Measurements from ENCODE around the gene GPR17.

DNA sequence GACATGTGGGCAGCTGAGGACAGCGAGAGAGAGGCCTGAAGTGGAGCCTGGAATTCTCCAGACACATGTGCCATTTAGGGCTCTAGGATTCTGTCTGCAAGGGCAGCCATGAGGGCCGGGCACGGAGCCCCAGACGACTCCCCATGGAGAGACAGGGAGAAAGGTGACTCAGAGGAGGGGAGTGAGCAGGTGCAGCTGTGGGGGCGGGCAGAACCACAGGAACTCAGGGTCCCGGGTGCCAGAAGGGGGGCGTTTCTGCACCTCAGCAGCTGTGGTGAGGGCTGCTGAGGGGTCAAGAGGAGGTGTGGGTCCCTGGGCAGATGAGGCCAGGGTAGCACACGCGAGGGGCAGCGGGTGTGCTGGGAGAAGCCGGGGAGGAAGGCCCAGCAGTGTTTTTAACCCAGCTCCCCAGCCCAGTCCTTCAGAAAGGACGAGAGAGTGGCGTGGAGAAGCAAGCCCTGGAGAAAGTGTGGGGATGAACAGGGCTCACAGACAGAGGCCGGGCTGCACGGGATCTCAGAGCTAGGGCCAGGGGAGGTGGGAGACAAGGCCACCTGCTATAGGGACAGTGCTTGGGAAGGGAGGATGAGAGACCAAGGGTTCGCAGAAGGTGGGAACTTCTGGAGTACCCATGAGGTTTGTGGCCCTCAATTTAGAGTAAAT, 7.6 kb downstream of the GPR17 start:
- TF ChIP-seq, protein P1, sequence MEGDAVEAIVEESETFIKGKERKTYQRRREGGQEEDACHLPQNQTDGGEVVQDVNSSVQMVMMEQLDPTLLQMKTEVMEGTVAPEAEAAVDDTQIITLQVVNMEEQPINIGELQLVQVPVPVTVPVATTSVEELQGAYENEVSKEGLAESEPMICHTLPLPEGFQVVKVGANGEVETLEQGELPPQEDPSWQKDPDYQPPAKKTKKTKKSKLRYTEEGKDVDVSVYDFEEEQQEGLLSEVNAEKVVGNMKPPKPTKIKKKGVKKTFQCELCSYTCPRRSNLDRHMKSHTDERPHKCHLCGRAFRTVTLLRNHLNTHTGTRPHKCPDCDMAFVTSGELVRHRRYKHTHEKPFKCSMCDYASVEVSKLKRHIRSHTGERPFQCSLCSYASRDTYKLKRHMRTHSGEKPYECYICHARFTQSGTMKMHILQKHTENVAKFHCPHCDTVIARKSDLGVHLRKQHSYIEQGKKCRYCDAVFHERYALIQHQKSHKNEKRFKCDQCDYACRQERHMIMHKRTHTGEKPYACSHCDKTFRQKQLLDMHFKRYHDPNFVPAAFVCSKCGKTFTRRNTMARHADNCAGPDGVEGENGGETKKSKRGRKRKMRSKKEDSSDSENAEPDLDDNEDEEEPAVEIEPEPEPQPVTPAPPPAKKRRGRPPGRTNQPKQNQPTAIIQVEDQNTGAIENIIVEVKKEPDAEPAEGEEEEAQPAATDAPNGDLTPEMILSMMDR (IDR thresholded peaks at IDR 0.05), result no peak
- TF ChIP-seq POLR2A (IDR thresholded peaks at IDR 0.05), result no peak
- TF ChIP-seq EP300 (IDR thresholded peaks at IDR 0.05), result no peak
